ENCODE measurements around the gene SMPD2.

SMPD2 gene, protein sequence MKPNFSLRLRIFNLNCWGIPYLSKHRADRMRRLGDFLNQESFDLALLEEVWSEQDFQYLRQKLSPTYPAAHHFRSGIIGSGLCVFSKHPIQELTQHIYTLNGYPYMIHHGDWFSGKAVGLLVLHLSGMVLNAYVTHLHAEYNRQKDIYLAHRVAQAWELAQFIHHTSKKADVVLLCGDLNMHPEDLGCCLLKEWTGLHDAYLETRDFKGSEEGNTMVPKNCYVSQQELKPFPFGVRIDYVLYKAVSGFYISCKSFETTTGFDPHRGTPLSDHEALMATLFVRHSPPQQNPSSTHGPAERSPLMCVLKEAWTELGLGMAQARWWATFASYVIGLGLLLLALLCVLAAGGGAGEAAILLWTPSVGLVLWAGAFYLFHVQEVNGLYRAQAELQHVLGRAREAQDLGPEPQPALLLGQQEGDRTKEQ
- total RNA-seq = 25.0 reads per million, percentile 52 among the genes with 10 or more reads in this experiment

- peak; percentile 63 for DNase-seq
Observed at GRCh38 chr6:109440331-109441068, at the start of gene SMPD2, which contains the start of gene PPIL6. TSS of gene SMPD2 (plus strand) at chr6:109440724. CDS start at chr6:109441122, 398 bp downstream. TSS of gene PPIL6 (minus strand) at chr6:109440628. CDS start at chr6:109440590, 38 bp downstream.

GRCh38 chr6:109393157-109393885 lies 47.2 kb upstream of the SMPD2 start:
- no peak for DNase-seq

DNA sequence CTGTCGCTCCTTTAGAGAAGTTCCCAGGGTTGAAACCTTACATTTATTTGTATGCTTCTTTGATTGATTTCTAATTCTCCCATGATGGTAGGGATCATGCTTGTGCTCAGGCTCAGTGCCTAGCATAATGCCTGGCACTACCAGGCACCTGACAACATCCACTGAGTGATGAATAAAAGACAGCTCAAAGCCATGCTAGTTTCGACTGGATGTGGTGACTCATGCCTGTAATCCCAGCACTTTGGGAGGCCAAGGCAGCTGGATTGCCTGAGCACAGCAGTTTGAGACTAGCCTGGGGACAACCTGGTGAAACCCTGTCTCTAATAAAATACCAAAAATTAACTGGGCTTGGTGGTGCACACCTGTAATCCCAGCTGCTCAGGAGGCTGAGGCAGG lies 46.6 kb upstream of the SMPD2 start:
- DNase-seq = no peak

- no peak for DNase-seq
Observed at GRCh38 chr6:109396046-109396718, 44.3 kb upstream of the SMPD2 start.

- no peak for DNase-seq
Observed at GRCh38 chr6:109397020-109397419, 43.5 kb upstream of the SMPD2 start.

GRCh38 chr6:109406196-109406595 lies 34.3 kb upstream of the SMPD2 start:
- DNase-seq = no peak

DNA sequence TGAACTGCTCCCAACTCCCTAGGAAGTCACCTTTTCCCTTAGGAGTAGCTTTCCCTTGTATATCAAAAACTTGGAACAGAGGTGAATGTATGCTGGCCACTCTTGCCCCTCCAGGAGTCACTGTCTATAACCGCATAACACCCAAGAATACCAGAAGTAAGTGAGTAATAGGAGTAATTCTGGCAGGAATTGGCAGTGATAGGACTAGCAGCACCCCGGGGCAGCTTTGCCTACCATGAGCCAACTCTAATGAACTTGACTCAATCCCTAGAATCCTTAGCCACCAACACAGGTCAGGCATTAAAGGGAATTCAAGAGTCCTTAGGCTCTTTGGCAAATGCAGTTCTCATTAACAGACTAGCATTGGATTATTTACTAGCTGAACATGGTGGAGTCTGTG lies 29.5 kb upstream of the SMPD2 start:
- DNase-seq = no peak

DNA sequence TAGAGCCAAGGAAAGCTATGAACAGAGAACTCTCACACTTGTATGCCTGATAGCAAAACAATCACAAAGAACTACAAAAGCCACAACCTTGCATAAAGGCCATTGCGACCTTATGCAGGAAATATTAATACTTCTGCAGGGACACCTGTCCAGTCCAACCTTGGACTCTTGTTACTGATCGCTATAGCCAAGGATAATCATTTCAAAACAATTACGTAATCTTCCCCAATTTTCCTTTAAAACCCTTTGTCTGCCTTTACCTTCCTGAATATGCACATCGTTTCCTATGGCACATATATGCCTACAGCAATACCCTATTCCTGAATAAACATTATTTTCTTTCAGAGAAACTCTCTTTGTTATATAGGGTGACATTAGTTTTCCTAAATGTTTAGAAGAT lies 22.9 kb upstream of the SMPD2 start:
- DNase-seq = no peak

DNA sequence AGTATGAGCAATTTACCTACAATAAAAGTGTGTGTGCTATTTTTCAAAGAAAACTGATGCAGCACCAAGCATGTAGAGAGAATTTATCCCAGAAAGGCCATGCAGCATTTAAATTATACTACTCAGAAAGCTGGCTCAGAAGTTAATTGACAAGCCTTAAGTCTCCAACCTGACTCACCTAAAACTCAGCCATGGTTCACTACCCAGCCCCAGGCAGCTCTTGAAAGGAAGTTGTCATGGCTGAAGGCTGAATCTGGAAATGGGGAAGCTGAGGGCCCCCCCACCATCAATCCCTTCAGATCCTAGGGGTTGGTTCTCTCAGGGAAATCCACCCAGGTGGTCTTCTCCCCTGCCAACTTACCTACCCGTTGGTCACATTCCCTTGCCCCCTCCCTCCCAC lies 19.8 kb upstream of the SMPD2 start:
- DNase-seq = no peak

DNA sequence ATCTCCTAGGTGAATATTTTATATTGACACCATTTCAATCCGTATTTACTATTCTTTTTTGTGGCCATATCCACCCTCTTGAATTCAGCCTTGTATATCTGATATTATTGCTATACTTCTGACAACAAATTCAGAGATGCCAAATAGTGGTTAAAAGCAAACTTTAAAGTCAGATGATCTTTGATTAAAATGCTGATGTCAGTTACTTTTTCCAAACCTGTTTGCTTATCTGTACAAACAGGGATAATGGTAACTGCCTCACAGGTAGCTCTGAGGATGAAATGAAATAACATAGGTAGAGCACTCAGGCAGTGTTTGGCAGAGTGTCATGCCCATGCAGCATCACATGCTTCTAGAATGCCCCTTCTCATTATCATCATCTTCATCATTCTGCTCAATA lies 19.3 kb upstream of the SMPD2 start:
- DNase-seq = no peak

DNA sequence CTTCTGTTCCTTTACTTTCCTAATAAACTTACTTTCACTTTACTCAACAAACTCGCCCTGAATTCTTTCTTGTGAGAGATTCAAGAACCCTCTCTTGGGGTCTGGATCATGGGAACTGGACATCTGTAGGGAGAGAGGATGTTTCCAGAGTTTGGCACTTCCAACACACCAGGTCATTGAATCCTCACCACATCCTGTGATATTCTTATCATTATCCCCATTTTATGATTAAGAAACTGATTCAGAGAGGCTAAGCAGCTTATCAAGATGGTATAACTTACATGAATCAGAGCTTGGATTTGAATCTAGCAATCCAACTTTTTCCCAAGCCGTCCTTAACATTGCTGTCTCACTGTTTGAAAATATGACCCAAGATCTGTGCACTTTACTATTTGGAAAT lies 15.6 kb upstream of the SMPD2 start:
- DNase-seq = no peak

- no peak for DNase-seq
Observed at GRCh38 chr6:109428889-109429477, 11.5 kb upstream of the SMPD2 start.

DNA sequence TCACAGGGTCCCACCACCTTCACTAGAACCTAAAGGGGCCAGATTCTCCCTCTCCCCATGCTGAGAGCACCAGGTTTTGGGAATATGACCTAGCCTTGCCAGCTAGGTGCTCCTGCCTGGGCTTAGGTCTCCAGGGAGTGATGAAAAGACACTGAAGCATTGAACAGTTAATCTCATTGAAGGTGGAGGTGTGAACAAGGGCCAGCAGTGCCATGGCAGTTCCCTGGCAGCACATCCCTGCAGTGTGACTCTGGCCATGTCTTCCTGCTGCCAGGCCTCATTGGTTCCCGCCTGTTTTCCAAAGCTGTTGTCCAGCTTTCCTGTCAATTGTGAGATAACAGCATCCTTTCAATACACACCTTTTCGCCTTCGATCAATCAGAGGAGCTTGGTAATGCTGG lies 11.0 kb upstream of the SMPD2 start:
- DNase-seq = no peak

DNA sequence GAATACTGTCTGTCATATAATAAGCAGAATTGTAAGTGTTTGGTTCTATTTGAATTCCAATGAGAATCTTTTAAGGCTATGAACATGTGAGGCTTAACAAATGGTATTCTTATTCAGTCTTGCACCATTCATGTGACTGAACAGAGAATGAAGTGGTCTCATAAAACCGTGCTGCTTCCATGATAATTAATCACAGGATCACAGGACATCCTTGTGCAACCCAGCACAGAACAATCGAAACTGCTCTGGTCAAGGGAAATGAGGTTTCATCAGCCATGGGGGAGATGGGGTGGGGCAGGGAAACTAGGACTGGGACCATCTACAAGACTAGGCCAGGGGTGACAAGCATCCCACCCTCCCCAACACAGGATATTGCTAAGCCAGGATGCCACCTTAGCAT lies 6.1 kb upstream of the SMPD2 start:
- DNase-seq = no peak

- no peak for DNase-seq
Observed at GRCh38 chr6:109436041-109436440, 4.5 kb upstream of the SMPD2 start.

- peak; percentile 39 for DNase-seq
Observed at GRCh38 chr6:109441069-109441816, 719 bp downstream of the SMPD2 start.

DNA sequence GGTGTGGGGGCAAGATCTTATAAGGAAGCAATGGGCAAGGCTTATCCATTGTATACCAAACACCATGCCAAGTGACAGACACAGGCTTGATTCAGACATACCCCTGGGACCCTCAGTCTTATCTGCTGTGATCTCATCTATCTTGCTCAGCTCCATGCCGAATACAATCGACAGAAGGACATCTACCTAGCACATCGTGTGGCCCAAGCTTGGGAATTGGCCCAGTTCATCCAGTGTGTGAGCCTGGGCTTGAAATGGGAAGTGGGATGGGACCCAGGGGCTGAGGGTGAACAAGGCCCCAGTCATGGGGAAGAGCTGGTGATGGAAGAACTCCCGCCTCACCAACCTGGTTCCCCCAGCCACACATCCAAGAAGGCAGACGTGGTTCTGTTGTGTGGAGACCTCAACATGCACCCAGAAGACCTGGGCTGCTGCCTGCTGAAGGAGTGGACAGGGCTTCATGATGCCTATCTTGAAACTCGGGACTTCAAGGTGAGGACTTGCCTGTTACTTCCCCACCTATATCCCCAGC lies 1.9 kb downstream of the SMPD2 start:
- no peak for DNase-seq

GRCh38 chr6:109443425-109443950 lies 3.0 kb downstream of the SMPD2 start:
- DNase-seq = no peak

DNA sequence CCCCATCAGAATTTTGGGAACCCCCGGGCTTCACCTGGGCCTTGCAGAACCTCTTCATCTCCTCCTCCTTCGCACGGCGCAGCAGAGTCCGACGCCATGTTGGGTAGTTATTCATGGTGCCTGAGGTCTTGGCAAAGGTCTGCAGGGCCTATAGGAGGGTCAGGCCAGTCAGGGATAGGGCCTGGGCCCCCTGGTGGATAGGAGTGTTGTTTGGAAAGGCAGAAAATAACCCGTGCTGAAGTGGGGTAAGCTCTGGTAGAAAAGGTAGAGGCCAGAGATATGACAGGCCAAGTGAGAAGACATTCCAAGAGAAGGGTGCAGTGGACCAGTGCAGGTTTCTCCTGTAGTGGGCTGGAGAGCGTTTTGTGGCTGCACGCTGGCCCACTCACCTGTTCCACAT lies 4.9 kb downstream of the SMPD2 start:
- no peak for DNase-seq

GRCh38 chr6:109446072-109446471 lies 5.5 kb downstream of the SMPD2 start:
- no peak for DNase-seq

DNA sequence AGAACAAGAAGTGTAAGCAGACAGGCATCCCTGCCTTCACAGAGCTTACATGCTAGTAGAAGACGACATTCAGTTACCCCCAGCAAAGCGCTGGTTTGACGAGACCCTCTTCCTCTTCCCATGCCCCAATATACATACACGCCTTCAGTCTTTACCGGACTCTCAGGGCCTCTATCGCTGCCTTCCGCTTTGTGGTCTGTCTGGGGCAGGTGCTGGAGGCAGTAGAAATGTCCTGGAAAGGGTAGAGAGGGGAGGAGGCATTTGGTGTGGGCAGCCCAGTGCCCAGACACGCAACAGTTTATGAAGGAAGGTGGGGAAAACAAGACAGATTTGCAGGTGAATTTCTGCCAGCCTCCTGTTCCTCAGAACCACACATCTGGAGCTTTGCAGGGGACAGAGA lies 6.0 kb downstream of the SMPD2 start:
- DNase-seq = no peak

All from effector CD4-positive, alpha-beta T cell (primary cell).